ENCODE data around the gene TMEM52.

Gene TMEM52

GRCh38 chr1:1918901-1919303 lies at the start of gene TMEM52:
TSS of gene TMEM52 (minus strand) at chr1:1919279. CDS start at chr1:1919265, 14 bp downstream.
- no peak for DNase-seq

- no peak for DNase-seq
Observed at GRCh38 chr1:1967879-1968278, 48.8 kb upstream of the TMEM52 start.

GRCh38 chr1:1967151-1967550 lies 48.1 kb upstream of the TMEM52 start:
- DNase-seq, result no peak

- no peak for DNase-seq
Observed at GRCh38 chr1:1966071-1966740, 47.1 kb upstream of the TMEM52 start.

- DNase-seq, result no peak
Observed at GRCh38 chr1:1965546-1965945, 46.5 kb upstream of the TMEM52 start.

- no peak for DNase-seq
Observed at GRCh38 chr1:1964811-1965210, 45.7 kb upstream of the TMEM52 start.

- no peak for DNase-seq
Observed at GRCh38 chr1:1963570-1963969, 44.5 kb upstream of the TMEM52 start.

GRCh38 chr1:1962752-1963151 lies 43.7 kb upstream of the TMEM52 start:
- no peak for DNase-seq

- DNase-seq, result no peak
Observed at GRCh38 chr1:1960480-1961196, 41.6 kb upstream of the TMEM52 start.

- DNase-seq, result peak; percentile 71
Observed at GRCh38 chr1:1959840-1960479, 40.9 kb upstream of the TMEM52 start.

- no peak for DNase-seq
Observed at GRCh38 chr1:1959459-1959839, 40.4 kb upstream of the TMEM52 start.

GRCh38 chr1:1958071-1958541 lies 39.0 kb upstream of the TMEM52 start:
- no peak for DNase-seq

- DNase-seq, result no peak
Observed at GRCh38 chr1:1957533-1957961, 38.5 kb upstream of the TMEM52 start.

GRCh38 chr1:1956586-1957532 lies 37.8 kb upstream of the TMEM52 start:
- no peak for DNase-seq

- DNase-seq, result no peak
Observed at GRCh38 chr1:1956101-1956500, 37.0 kb upstream of the TMEM52 start.

- DNase-seq, result no peak
Observed at GRCh38 chr1:1955621-1956094, 36.6 kb upstream of the TMEM52 start.

- DNase-seq, result no peak
Observed at GRCh38 chr1:1954831-1955441, 35.9 kb upstream of the TMEM52 start.

GRCh38 chr1:1954015-1954414 lies 34.9 kb upstream of the TMEM52 start:
- no peak for DNase-seq

- no peak for DNase-seq
Observed at GRCh38 chr1:1950940-1951339, 31.9 kb upstream of the TMEM52 start.

- DNase-seq, result no peak
Observed at GRCh38 chr1:1948783-1949182, 29.7 kb upstream of the TMEM52 start.

GRCh38 chr1:1947493-1947892 lies 28.4 kb upstream of the TMEM52 start:
- DNase-seq, result no peak

GRCh38 chr1:1946540-1946939 lies 27.5 kb upstream of the TMEM52 start:
- no peak for DNase-seq

Measured in activated CD4-positive, alpha-beta T cell treated with anti-CD3 and anti-CD28 coated beads, Interleukin-2, amount 50 U/mL, for 16 hours (primary cell).